HPDE6-E6E7 (cell line): ENCODE data around the gene CHCHD3.

ENCODE experiments used
- DNase-seq: peaks from one replicate; pipeline ENCODE4 v3.0.0; 2011; ENCODE audit warnings: missing footprints; ENCODE audit errors: extremely low spot score

Gene CHCHD3

GRCh38 chr7:133079296-133079695 lies 2.6 kb downstream of the CHCHD3 start:
- DNase-seq, result no peak

GRCh38 chr7:133077394-133077793 lies 4.5 kb downstream of the CHCHD3 start:
- DNase-seq, result no peak

GRCh38 chr7:133076142-133076541 lies 5.7 kb downstream of the CHCHD3 start:
- DNase-seq, result no peak

GRCh38 chr7:133071506-133071905 lies 10.4 kb downstream of the CHCHD3 start:
- no peak for DNase-seq

GRCh38 chr7:133070562-133070961 lies 11.3 kb downstream of the CHCHD3 start:
- DNase-seq, result no peak

- no peak for DNase-seq
Measured at GRCh38 chr7:133065301-133065700, 16.6 kb downstream of the CHCHD3 start.

GRCh38 chr7:133064082-133064820 lies 17.6 kb downstream of the CHCHD3 start:
- no peak for DNase-seq

- DNase-seq, result no peak
Measured at GRCh38 chr7:133061792-133062191, 20.1 kb downstream of the CHCHD3 start.

- DNase-seq, result no peak
Measured at GRCh38 chr7:133061357-133061756, 20.5 kb downstream of the CHCHD3 start.

- DNase-seq, result no peak
Measured at GRCh38 chr7:133060004-133060403, 21.9 kb downstream of the CHCHD3 start.

- DNase-seq, result no peak
Measured at GRCh38 chr7:133059263-133059662, 22.6 kb downstream of the CHCHD3 start.

- no peak for DNase-seq
Measured at GRCh38 chr7:133056370-133057238, 25.3 kb downstream of the CHCHD3 start.

GRCh38 chr7:133054162-133054840 lies 27.6 kb downstream of the CHCHD3 start:
- no peak for DNase-seq

GRCh38 chr7:133053321-133053891 lies 28.5 kb downstream of the CHCHD3 start:
- DNase-seq, result peak; percentile 75

GRCh38 chr7:133052826-133053225 lies 29.1 kb downstream of the CHCHD3 start:
- no peak for DNase-seq

- DNase-seq, result no peak
Measured at GRCh38 chr7:133052401-133052756, 29.5 kb downstream of the CHCHD3 start.

GRCh38 chr7:133051719-133052400 lies 30.0 kb downstream of the CHCHD3 start:
- DNase-seq, result no peak

- DNase-seq, result no peak
Measured at GRCh38 chr7:133051066-133051465, 30.8 kb downstream of the CHCHD3 start.

- DNase-seq, result no peak
Measured at GRCh38 chr7:133050200-133050995, 31.5 kb downstream of the CHCHD3 start.

- no peak for DNase-seq
Measured at GRCh38 chr7:133048589-133048988, 33.3 kb downstream of the CHCHD3 start.

GRCh38 chr7:133047321-133047720 lies 34.6 kb downstream of the CHCHD3 start:
- no peak for DNase-seq
